GM23338 (cell line): ENCODE results near the gene TXNDC16. TPM values are rescaled to one million over a fixed set of nuclear protein-coding genes. Genes with fewer than 3 reads are reported as not detected.

Source experiments
- ATAC-seq: fragments of 200-7000 bp; cut with Tn5 transposase; 3 replicates; pipeline ENCODE4 v1.9.1; 2020
- DNase-seq: peaks from one replicate; pipeline ENCODE4 v3.0.0-alpha.2; 2015; ENCODE audit warnings: low spot score
- H2AFZ ChIP-seq: fragments of 200-600 bp; sonication (generic); 2 replicates; pipeline ENCODE4 v1.8.0; 2016; ENCODE audit warnings: antibody characterized with exemption, mild to moderate bottlenecking, moderate library complexity
- H3F3A ChIP-seq: fragments of 200-600 bp; sonication (generic); replicated peaks from 2 replicates; pipeline ENCODE4 v1.8.0; 2017; ENCODE audit warnings: antibody characterized with exemption, mixed run types, low read depth
- H3K27ac ChIP-seq: fragments of 200-600 bp; sonication (generic); 2 replicates; pipeline ENCODE4 v1.6.1; 2016; ENCODE audit warnings: low read depth
- H3K27me3 ChIP-seq: fragments of 200-600 bp; sonication (generic); 2 replicates; pipeline ENCODE4 v1.8.0; 2016; ENCODE audit warnings: mild to moderate bottlenecking, mixed run types, moderate library complexity; ENCODE audit not compliant: insufficient read depth
- H3K36me3 ChIP-seq: fragments of 200-600 bp; sonication (generic); 2 replicates; pipeline ENCODE4 v1.8.0; 2016; ENCODE audit warnings: mild to moderate bottlenecking; ENCODE audit not compliant: insufficient read depth
- H3K4me1 ChIP-seq: fragments of 200-600 bp; sonication (generic); 2 replicates; pipeline ENCODE4 v1.8.0; 2016; ENCODE audit warnings: mild to moderate bottlenecking, moderate library complexity; ENCODE audit not compliant: insufficient read depth
- H3K4me2 ChIP-seq: fragments of 200-600 bp; sonication (generic); 2 replicates; pipeline ENCODE4 v1.7.1; 2017; ENCODE audit warnings: mixed run types
- H3K4me3 ChIP-seq: fragments of 200-600 bp; sonication (generic); 2 replicates; pipeline ENCODE4 v1.6.1; 2016; ENCODE audit warnings: mixed run types
- H3K79me2 ChIP-seq: fragments of 200-600 bp; sonication (generic); replicated peaks from 2 replicates; pipeline ENCODE4 v1.8.0; 2017; ENCODE audit warnings: mild to moderate bottlenecking; ENCODE audit not compliant: insufficient read depth
- H3K9me2 ChIP-seq: fragments of 200-600 bp; sonication (generic); 2 replicates; pipeline ENCODE4 v1.8.0; 2017; ENCODE audit not compliant: insufficient read depth
- H4K20me1 ChIP-seq: fragments of 200-600 bp; sonication (generic); replicated peaks from 2 replicates; pipeline ENCODE4 v1.8.0; 2017; ENCODE audit warnings: mild to moderate bottlenecking; ENCODE audit not compliant: insufficient read depth
- H3K27ac Mint-ChIP-seq: 2 replicates; pipeline ENCODE4 v1.8.0; 2020; ENCODE audit warnings: inconsistent platforms, mild to moderate bottlenecking, moderate library complexity, mixed read lengths
- H3K27me3 Mint-ChIP-seq: 3 replicates; pipeline ENCODE4 v1.8.0; 2022; ENCODE audit warnings: low read depth, mild to moderate bottlenecking, moderate library complexity, mixed read lengths, inconsistent platforms; ENCODE audit not compliant: insufficient read depth, poor library complexity
- H3K36me3 Mint-ChIP-seq: 3 replicates; pipeline ENCODE4 v1.8.0; 2021; ENCODE audit warnings: low read depth, mild to moderate bottlenecking, inconsistent platforms, moderate library complexity, mixed read lengths
- H3K4me1 Mint-ChIP-seq: 3 replicates; pipeline ENCODE4 v1.8.0; 2020; ENCODE audit warnings: mild to moderate bottlenecking, inconsistent platforms, mixed read lengths
- H3K4me3 Mint-ChIP-seq: 3 replicates; pipeline ENCODE4 v1.8.0; 2021; ENCODE audit warnings: moderate library complexity, mild to moderate bottlenecking, inconsistent platforms, mixed read lengths
- H3K9me3 Mint-ChIP-seq: 3 replicates; pipeline ENCODE4 v1.8.0; 2020; ENCODE audit warnings: moderate library complexity, mild to moderate bottlenecking, inconsistent platforms, mixed read lengths
- CREB1 ChIP-seq: fragments of 250-450 bp; sonication (Bioruptor Pico); IDR thresholded peaks from 2 replicates; pipeline ENCODE4 v1.5.0; 2020; ENCODE audit warnings: low read depth, mild to moderate bottlenecking, moderate library complexity
- EZH2phosphoT487 ChIP-seq: fragments of 200-600 bp; sonication (generic); IDR thresholded peaks from one replicate; pipeline ENCODE4 v1.8.1; 2018; ENCODE audit warnings: antibody characterized with exemption; ENCODE audit not compliant: unreplicated experiment
- JUNB ChIP-seq: IDR thresholded peaks from one replicate; pipeline ENCODE4 v1.6.1; 2016; ENCODE audit warnings: antibody characterized with exemption; ENCODE audit not compliant: unreplicated experiment
- NANOG ChIP-seq: IDR thresholded peaks from 2 replicates; pipeline ENCODE4 v1.6.1; 2016; ENCODE audit warnings: antibody characterized with exemption, borderline replicate concordance
- POLR2AphosphoS5 ChIP-seq: IDR thresholded peaks from 2 replicates; pipeline ENCODE4 v1.6.1; 2016; ENCODE audit warnings: antibody characterized with exemption, low read depth
- REST ChIP-seq: IDR thresholded peaks from one replicate; pipeline ENCODE4 v1.6.1; 2018; ENCODE audit warnings: antibody characterized with exemption; ENCODE audit not compliant: unreplicated experiment
- STAT1 ChIP-seq: IDR thresholded peaks from one replicate; pipeline ENCODE4 v1.6.1; 2016; ENCODE audit warnings: antibody characterized with exemption; ENCODE audit not compliant: unreplicated experiment
- ZNF331 ChIP-seq: fragments of 250-450 bp; sonication (Bioruptor Pico); IDR thresholded peaks from 2 replicates; pipeline ENCODE4 v1.5.0; 2020; ENCODE audit warnings: low read depth, mild to moderate bottlenecking, moderate library complexity
- polyA plus RNA-seq: library from polyadenylated mRNA; unstranded; fragments of >200 nt; fragmentation: Nextera tagmentation; extraction: Ambion mirVana; gene quantifications from 2 replicates; pipeline ENCODE4 v1.2.1, GENCODE V29; 2016
- total RNA-seq: library from RNA; depleted of rRNA; stranded (reverse); fragments of >200 nt; shearing (Covaris generic); gene quantifications from 2 replicates; pipeline ENCODE4 v1.2.3, GENCODE V29; 2014
- TF ChIP-seq, protein P1 (sequence below): IDR thresholded peaks from 2 replicates; pipeline ENCODE4 v1.6.1; 2016; ENCODE audit warnings: antibody characterized with exemption
- TF ChIP-seq, protein P2 (sequence below), 2 experiments: fragments of 200-600 bp in 1 of 2; sonication (generic) in 1 of 2; conservative IDR thresholded peaks; 2 replicates each; pipeline versions ENCODE4 v1.5.1 to v1.6.1; 2016 to 2017; ENCODE audit warnings: antibody characterized with exemption in 2 of 2, low read depth in 2 of 2, mild to moderate bottlenecking in 2 of 2, moderate library complexity in 1 of 2
- TF ChIP-seq, protein P3 (sequence below): fragments of 250-450 bp; sonication (Bioruptor Pico); IDR thresholded peaks from 2 replicates; pipeline ENCODE4 v1.5.0; 2020; ENCODE audit warnings: mild to moderate bottlenecking, moderate library complexity

TXNDC16 gene
- total and polyA plus RNA-seq, 2 experiments from 2014 or later: 13.6 to 14.0 TPM

DNA sequence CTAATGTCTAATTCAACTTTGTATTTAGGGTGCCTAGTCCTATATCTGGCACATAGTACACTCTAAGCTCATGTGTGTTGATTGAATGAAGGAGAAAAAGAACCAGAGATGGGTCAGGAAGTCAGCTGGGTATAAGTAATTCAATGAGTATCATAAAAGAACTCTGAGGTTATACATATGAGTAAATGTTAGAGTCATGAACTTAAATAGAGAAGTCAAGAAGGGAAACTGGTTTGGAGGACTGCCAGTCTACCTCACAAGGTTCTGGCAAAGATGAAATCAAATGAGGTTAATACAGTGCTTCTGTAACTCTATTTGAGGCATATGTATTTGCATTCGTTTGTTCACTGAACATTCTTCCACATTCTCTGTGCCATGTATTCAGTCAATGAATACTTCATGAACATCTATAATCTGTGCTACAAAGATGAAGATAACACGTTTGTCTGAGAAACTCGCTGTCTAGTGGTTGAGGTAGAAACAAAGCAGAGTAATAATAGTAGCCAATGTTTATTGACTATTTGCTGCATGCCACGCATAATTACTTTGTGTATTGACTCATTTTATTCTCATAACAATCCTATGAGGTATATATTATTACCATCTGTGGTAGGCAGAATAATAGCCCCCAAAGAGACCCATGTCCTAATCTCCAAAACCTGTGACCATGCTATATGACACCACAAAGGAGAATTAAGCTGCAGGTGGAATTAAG, 149.3 kb downstream of the TXNDC16 start:
- Histone ChIP-seq H3F3A (no peaks in the 10 kb centered on the region), H3K27me3 (no peaks in the 10 kb centered on the region), H3K79me2 (no peaks in the 10 kb centered on the region), H3K4me2 (no peak overlapping the region), H4K20me1 (no peaks in the 10 kb centered on the region), H3K36me3 (no peaks in the 10 kb centered on the region), H3K27ac (no peak overlapping the region), H3K9me2 (peaks cover 3% of the 10 kb centered on the region; the same call in 1 of the 2 replicates), H3K4me1 (peaks cover 7% of the 10 kb centered on the region; the same call in 1 of the 2 replicates), H2AFZ (no peak overlapping the region), H3K4me3 (no peak overlapping the region)
- TF ChIP-seq, protein P1, sequence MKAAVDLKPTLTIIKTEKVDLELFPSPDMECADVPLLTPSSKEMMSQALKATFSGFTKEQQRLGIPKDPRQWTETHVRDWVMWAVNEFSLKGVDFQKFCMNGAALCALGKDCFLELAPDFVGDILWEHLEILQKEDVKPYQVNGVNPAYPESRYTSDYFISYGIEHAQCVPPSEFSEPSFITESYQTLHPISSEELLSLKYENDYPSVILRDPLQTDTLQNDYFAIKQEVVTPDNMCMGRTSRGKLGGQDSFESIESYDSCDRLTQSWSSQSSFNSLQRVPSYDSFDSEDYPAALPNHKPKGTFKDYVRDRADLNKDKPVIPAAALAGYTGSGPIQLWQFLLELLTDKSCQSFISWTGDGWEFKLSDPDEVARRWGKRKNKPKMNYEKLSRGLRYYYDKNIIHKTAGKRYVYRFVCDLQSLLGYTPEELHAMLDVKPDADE: no peak
- TF ChIP-seq STAT1 (no peak), ZNF331 (CRISPR knock-in tag) (no peak), NANOG (no peak), CREB1 (CRISPR knock-in tag) (no peak), REST (no peak), EZH2phosphoT487 (no peak), POLR2AphosphoS5 (no peak), JUNB (no peak)
- TF ChIP-seq, protein P2, sequence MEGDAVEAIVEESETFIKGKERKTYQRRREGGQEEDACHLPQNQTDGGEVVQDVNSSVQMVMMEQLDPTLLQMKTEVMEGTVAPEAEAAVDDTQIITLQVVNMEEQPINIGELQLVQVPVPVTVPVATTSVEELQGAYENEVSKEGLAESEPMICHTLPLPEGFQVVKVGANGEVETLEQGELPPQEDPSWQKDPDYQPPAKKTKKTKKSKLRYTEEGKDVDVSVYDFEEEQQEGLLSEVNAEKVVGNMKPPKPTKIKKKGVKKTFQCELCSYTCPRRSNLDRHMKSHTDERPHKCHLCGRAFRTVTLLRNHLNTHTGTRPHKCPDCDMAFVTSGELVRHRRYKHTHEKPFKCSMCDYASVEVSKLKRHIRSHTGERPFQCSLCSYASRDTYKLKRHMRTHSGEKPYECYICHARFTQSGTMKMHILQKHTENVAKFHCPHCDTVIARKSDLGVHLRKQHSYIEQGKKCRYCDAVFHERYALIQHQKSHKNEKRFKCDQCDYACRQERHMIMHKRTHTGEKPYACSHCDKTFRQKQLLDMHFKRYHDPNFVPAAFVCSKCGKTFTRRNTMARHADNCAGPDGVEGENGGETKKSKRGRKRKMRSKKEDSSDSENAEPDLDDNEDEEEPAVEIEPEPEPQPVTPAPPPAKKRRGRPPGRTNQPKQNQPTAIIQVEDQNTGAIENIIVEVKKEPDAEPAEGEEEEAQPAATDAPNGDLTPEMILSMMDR (conservative IDR thresholded peaks at IDR 0.05; ENCODE audit: low read depth in 2 of 2): no peak
- TF ChIP-seq, protein P3, sequence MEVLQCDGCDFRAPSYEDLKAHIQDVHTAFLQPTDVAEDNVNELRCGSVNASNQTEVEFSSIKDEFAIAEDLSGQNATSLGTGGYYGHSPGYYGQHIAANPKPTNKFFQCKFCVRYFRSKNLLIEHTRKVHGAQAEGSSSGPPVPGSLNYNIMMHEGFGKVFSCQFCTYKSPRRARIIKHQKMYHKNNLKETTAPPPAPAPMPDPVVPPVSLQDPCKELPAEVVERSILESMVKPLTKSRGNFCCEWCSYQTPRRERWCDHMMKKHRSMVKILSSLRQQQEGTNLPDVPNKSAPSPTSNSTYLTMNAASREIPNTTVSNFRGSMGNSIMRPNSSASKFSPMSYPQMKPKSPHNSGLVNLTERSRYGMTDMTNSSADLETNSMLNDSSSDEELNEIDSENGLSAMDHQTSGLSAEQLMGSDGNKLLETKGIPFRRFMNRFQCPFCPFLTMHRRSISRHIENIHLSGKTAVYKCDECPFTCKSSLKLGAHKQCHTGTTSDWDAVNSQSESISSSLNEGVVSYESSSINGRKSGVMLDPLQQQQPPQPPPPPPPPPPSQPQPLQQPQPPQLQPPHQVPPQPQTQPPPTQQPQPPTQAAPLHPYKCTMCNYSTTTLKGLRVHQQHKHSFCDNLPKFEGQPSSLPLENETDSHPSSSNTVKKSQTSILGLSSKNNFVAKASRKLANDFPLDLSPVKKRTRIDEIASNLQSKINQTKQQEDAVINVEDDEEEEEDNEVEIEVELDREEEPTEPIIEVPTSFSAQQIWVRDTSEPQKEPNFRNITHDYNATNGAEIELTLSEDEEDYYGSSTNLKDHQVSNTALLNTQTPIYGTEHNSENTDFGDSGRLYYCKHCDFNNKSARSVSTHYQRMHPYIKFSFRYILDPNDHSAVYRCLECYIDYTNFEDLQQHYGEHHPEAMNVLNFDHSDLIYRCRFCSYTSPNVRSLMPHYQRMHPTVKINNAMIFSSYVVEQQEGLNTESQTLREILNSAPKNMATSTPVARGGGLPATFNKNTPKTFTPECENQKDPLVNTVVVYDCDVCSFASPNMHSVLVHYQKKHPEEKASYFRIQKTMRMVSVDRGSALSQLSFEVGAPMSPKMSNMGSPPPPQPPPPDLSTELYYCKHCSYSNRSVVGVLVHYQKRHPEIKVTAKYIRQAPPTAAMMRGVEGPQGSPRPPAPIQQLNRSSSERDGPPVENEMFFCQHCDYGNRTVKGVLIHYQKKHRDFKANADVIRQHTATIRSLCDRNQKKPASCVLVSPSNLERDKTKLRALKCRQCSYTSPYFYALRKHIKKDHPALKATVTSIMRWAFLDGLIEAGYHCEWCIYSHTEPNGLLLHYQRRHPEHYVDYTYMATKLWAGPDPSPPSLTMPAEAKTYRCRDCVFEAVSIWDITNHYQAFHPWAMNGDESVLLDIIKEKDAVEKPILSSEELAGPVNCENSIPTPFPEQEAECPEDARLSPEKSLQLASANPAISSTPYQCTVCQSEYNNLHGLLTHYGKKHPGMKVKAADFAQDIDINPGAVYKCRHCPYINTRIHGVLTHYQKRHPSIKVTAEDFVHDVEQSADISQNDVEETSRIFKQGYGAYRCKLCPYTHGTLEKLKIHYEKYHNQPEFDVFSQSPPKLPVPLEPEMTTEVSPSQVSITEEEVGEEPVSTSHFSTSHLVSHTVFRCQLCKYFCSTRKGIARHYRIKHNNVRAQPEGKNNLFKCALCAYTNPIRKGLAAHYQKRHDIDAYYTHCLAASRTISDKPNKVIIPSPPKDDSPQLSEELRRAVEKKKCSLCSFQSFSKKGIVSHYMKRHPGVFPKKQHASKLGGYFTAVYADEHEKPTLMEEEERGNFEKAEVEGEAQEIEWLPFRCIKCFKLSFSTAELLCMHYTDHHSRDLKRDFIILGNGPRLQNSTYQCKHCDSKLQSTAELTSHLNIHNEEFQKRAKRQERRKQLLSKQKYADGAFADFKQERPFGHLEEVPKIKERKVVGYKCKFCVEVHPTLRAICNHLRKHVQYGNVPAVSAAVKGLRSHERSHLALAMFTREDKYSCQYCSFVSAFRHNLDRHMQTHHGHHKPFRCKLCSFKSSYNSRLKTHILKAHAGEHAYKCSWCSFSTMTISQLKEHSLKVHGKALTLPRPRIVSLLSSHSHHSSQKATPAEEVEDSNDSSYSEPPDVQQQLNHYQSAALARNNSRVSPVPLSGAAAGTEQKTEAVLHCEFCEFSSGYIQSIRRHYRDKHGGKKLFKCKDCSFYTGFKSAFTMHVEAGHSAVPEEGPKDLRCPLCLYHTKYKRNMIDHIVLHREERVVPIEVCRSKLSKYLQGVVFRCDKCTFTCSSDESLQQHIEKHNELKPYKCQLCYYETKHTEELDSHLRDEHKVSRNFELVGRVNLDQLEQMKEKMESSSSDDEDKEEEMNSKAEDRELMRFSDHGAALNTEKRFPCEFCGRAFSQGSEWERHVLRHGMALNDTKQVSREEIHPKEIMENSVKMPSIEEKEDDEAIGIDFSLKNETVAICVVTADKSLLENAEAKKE (CRISPR knock-in tag): no peak
- no peak overlapping the region for H3K27ac Mint-ChIP-seq
- ATAC-seq (no peak), DNase-seq (no peak)
- no peak overlapping the region for H3K4me3 Mint-ChIP-seq
- no peaks in the 10 kb centered on the region; the same call in 1 of the 3 replicates for H3K4me1 Mint-ChIP-seq
- H3K9me3 Mint-ChIP-seq: no peaks in the 10 kb centered on the region
- H3K36me3 Mint-ChIP-seq: no peaks in the 10 kb centered on the region
- H3K27me3 Mint-ChIP-seq: no peaks in the 10 kb centered on the region
